CD8-positive, alpha-beta memory T cell (primary cell): ENCODE measurements around the gene TEX52. TPM values are rescaled to one million over a fixed set of nuclear protein-coding genes. Genes with fewer than 3 reads are reported as not detected.
A peak's percentile ranks its signal among the peaks of the same experiment; 100 is the strongest.

Source experiments
- CTCF ChIA-PET: fragments of 350-600 bp; sonication (Branson Sonifier 250); formaldehyde crosslinking; loops from one replicate; lab custom pipeline; 2021; ENCODE audit warnings: antibody characterized with exemption; lab: Charles Lee
- POLR2A ChIA-PET: fragments of 350-600 bp; sonication (Branson Sonifier 250); formaldehyde crosslinking; loops from one replicate; lab custom pipeline; 2021; ENCODE audit warnings: antibody characterized with exemption; lab: Charles Lee
- DNase-seq, 5 donors: peaks; one replicate each; pipeline versions ENCODE4 v3.0.0 to v3.0.0-alpha.2; 2020 to 2022; ENCODE audit warnings: mixed read lengths in 1 of 5
- H3K27ac ChIP-seq: one replicate; pipeline ENCODE4 v1.7.0; 2013; ENCODE audit warnings: low read depth, mild to moderate bottlenecking, low read length, moderate library complexity
- H3K27me3 ChIP-seq: 2 replicates; pipeline ENCODE4 v1.7.0; 2013; ENCODE audit warnings: low read length, mild to moderate bottlenecking; ENCODE audit not compliant: insufficient read depth, poor library complexity, severe bottlenecking
- H3K36me3 ChIP-seq: 2 replicates; pipeline ENCODE4 v1.7.0; 2013; ENCODE audit warnings: mild to moderate bottlenecking, low read length, moderate library complexity; ENCODE audit not compliant: insufficient read depth
- H3K4me1 ChIP-seq: 2 replicates; pipeline ENCODE4 v1.7.0; 2013; ENCODE audit warnings: mild to moderate bottlenecking, low read length, moderate library complexity; ENCODE audit not compliant: insufficient read depth
- H3K4me3 ChIP-seq: 2 replicates; pipeline ENCODE4 v1.7.0; 2013; ENCODE audit warnings: mild to moderate bottlenecking, low read length
- H3K9me3 ChIP-seq: 2 replicates; pipeline ENCODE4 v1.7.0; 2013; ENCODE audit warnings: mild to moderate bottlenecking, low read length
- H3K27ac Mint-ChIP-seq, 8 donors: one replicate each; pipeline ENCODE4 v1.8.0; 2020 to 2021; ENCODE audit warnings: mixed read lengths in 8 of 8, mild to moderate bottlenecking in 6 of 8, inconsistent platforms in 3 of 8, moderate library complexity in 3 of 8
- H3K27me3 Mint-ChIP-seq, 2 donors: one replicate each; pipeline ENCODE4 v1.8.0; 2020 to 2021; ENCODE audit warnings: mixed read lengths in 2 of 2, mild to moderate bottlenecking in 1 of 2, moderate library complexity in 1 of 2
- H3K36me3 Mint-ChIP-seq, 3 donors: one replicate each; pipeline ENCODE4 v1.8.0; 2020 to 2021; ENCODE audit warnings: mixed read lengths in 3 of 3, inconsistent platforms in 1 of 3, mild to moderate bottlenecking in 1 of 3
- H3K4me1 Mint-ChIP-seq, 3 donors: one replicate each; pipeline ENCODE4 v1.8.0; 2020 to 2021; ENCODE audit warnings: mixed read lengths in 3 of 3, inconsistent platforms in 1 of 3, mild to moderate bottlenecking in 1 of 3
- H3K4me3 Mint-ChIP-seq, 7 donors: one replicate each; pipeline ENCODE4 v1.8.0; 2020 to 2021; ENCODE audit warnings: mixed read lengths in 7 of 7, mild to moderate bottlenecking in 6 of 7, moderate library complexity in 4 of 7, inconsistent platforms in 2 of 7
- H3K9me3 Mint-ChIP-seq, 5 donors: one replicate each; pipeline ENCODE4 v1.8.0; 2020 to 2022; ENCODE audit warnings: mixed read lengths in 5 of 5, mild to moderate bottlenecking in 3 of 5, moderate library complexity in 2 of 5, inconsistent platforms in 1 of 5
- polyA plus RNA-seq: library from polyadenylated mRNA; unstranded; fragments of 300-500 nt; fragmentation: Illumina TruSeq; gene quantifications from one replicate; pipeline ENCODE4 v1.2.3, GENCODE V29; 2021
- total RNA-seq, 2 experiments: library from RNA; stranded (reverse); gene quantifications; one replicate each; pipeline ENCODE4 v1.2.3, GENCODE V29; 2021

Gene TEX52
- total and polyA plus RNA-seq, 3 experiments from 2014 or later = not detected

GRCh38 chr12:2854669-2855453, 2.0 kb downstream of the TEX52 start:
- ChIA-PET POLR2A (no interaction called here), CTCF (interaction anchor here (1.3 kb wide), 1 partner anchor 17 kb away, joined by 3 read pairs; no protein-coding TSS in a partner anchor)
- Mint-ChIP-seq H3K4me1 (no peaks in the 10 kb centered on the region), H3K9me3 (no peaks in the 10 kb centered on the region), H3K4me3 (no peak overlapping the region), H3K36me3 (peaks cover 0 to 56% (median 8%) of the 10 kb centered on the region in 3 donors), H3K27ac (peak overlapping the region in 1 of 8 donors; percentile 75), H3K27me3 (no peaks in the 10 kb centered on the region)
- Histone ChIP-seq H3K9me3 (no peaks in the 10 kb centered on the region), H3K27ac (no peak overlapping the region), H3K4me3 (no peak overlapping the region), H3K27me3 (no peaks in the 10 kb centered on the region), H3K4me1 (no peaks in the 10 kb centered on the region), H3K36me3 (no peaks in the 10 kb centered on the region)
- no peak for DNase-seq

- Mint-ChIP-seq H3K27ac (no peak overlapping the region), H3K36me3 (peaks cover 0 to 64% (median 10%) of the 10 kb centered on the region in 3 donors), H3K27me3 (no peaks in the 10 kb centered on the region), H3K4me3 (no peak overlapping the region), H3K9me3 (no peaks in the 10 kb centered on the region), H3K4me1 (no peaks in the 10 kb centered on the region)
- ChIA-PET CTCF (interaction anchor here (1.3 kb wide), 1 partner anchor 16 kb away, joined by 3 read pairs; no protein-coding TSS in a partner anchor), POLR2A (no interaction called here)
- peak in 3 of 5 donors; percentile 7 to 17 (median 12) for DNase-seq
- Histone ChIP-seq H3K27ac (no peak overlapping the region), H3K4me1 (no peaks in the 10 kb centered on the region), H3K9me3 (no peaks in the 10 kb centered on the region), H3K36me3 (no peaks in the 10 kb centered on the region), H3K27me3 (no peaks in the 10 kb centered on the region), H3K4me3 (no peak overlapping the region)
Measured at GRCh38 chr12:2853626-2854025, 3.2 kb downstream of the TEX52 start.

- H3K4me1 ChIP-seq = no peaks in the 10 kb centered on the region
- CTCF ChIA-PET = interaction anchor here (1.0 kb wide), 1 partner anchor 93 kb away, joined by 3 read pairs; no protein-coding TSS in a partner anchor
- H3K27ac Mint-ChIP-seq = no peak overlapping the region
- POLR2A ChIA-PET = no interaction called here
- no peaks in the 10 kb centered on the region for H3K27me3 ChIP-seq
- H3K4me3 Mint-ChIP-seq = no peak overlapping the region
- H3K36me3 Mint-ChIP-seq = peaks cover 0 to 64% (median 8%) of the 10 kb centered on the region in 3 donors
- H3K9me3 Mint-ChIP-seq = no peaks in the 10 kb centered on the region
- no peak overlapping the region for H3K27ac ChIP-seq
- H3K9me3 ChIP-seq = no peaks in the 10 kb centered on the region
- H3K36me3 ChIP-seq = no peaks in the 10 kb centered on the region
- no peak for DNase-seq
- H3K4me1 Mint-ChIP-seq = no peaks in the 10 kb centered on the region
- H3K27me3 Mint-ChIP-seq = no peaks in the 10 kb centered on the region
- no peak overlapping the region for H3K4me3 ChIP-seq
Measured at GRCh38 chr12:2851931-2852330, 4.9 kb downstream of the TEX52 start.

- POLR2A ChIA-PET = no interaction called here
- peak overlapping the region in 1 of 8 donors; percentile 17 for H3K27ac Mint-ChIP-seq
- DNase-seq = no peak
- CTCF ChIA-PET = interaction anchor here (1.3 kb wide), 1 partner anchor 41 kb away, joined by 4 read pairs; no protein-coding TSS in a partner anchor
- peaks cover 5 to 69% (median 9%) of the 10 kb centered on the region in 3 donors for H3K36me3 Mint-ChIP-seq
- no peaks in the 10 kb centered on the region for H3K4me1 Mint-ChIP-seq
- Histone ChIP-seq H3K27ac (no peak overlapping the region), H3K27me3 (no peaks in the 10 kb centered on the region), H3K4me1 (no peaks in the 10 kb centered on the region), H3K4me3 (no peak overlapping the region), H3K9me3 (no peaks in the 10 kb centered on the region), H3K36me3 (peaks cover 5% of the 10 kb centered on the region)
- H3K9me3 Mint-ChIP-seq = no peaks in the 10 kb centered on the region
- H3K27me3 Mint-ChIP-seq = no peaks in the 10 kb centered on the region
- H3K4me3 Mint-ChIP-seq = no peak overlapping the region
Measured at GRCh38 chr12:2845280-2845679, 11.6 kb downstream of the TEX52 start.

GRCh38 chr12:2844786-2845185, 12.1 kb downstream of the TEX52 start:
- H3K4me3 ChIP-seq = no peak overlapping the region
- H3K27me3 ChIP-seq = no peaks in the 10 kb centered on the region
- H3K4me1 ChIP-seq = no peaks in the 10 kb centered on the region
- Mint-ChIP-seq H3K4me1 (no peaks in the 10 kb centered on the region), H3K4me3 (peak overlapping the region in 1 of 7 donors; percentile 42), H3K9me3 (no peaks in the 10 kb centered on the region), H3K27me3 (no peaks in the 10 kb centered on the region), H3K36me3 (peaks cover 8 to 70% (median 11%) of the 10 kb centered on the region in 3 donors), H3K27ac (peak overlapping the region in 2 of 8 donors; percentile 42 to 66)
- CTCF ChIA-PET = interaction anchor here (1.3 kb wide), 1 partner anchor 41 kb away, joined by 4 read pairs; no protein-coding TSS in a partner anchor
- H3K9me3 ChIP-seq = no peaks in the 10 kb centered on the region
- DNase-seq = no peak
- H3K36me3 ChIP-seq = peaks cover 5% of the 10 kb centered on the region
- no peak overlapping the region for H3K27ac ChIP-seq
- POLR2A ChIA-PET = no interaction called here

- Histone ChIP-seq H3K27me3 (no peaks in the 10 kb centered on the region), H3K9me3 (no peaks in the 10 kb centered on the region), H3K36me3 (peaks cover 13% of the 10 kb centered on the region), H3K27ac (no peak overlapping the region), H3K4me1 (no peaks in the 10 kb centered on the region), H3K4me3 (no peak overlapping the region)
- Mint-ChIP-seq H3K27me3 (no peaks in the 10 kb centered on the region), H3K9me3 (no peaks in the 10 kb centered on the region), H3K36me3 (peaks cover 16 to 69% (median 16%) of the 10 kb centered on the region in 3 donors), H3K4me3 (no peak overlapping the region), H3K27ac (no peak overlapping the region), H3K4me1 (no peaks in the 10 kb centered on the region)
- CTCF ChIA-PET = no interaction called here
- no peak for DNase-seq
- POLR2A ChIA-PET = no interaction called here
Measured at GRCh38 chr12:2842948-2843347, 13.9 kb downstream of the TEX52 start.

- POLR2A ChIA-PET = no interaction called here
- Mint-ChIP-seq H3K9me3 (no peaks in the 10 kb centered on the region), H3K4me1 (no peaks in the 10 kb centered on the region), H3K4me3 (no peak overlapping the region), H3K36me3 (peaks cover 16 to 68% (median 18%) of the 10 kb centered on the region in 3 donors), H3K27ac (no peak overlapping the region), H3K27me3 (no peaks in the 10 kb centered on the region)
- no peak overlapping the region for H3K27ac ChIP-seq
- H3K4me3 ChIP-seq = no peak overlapping the region
- DNase-seq = no peak
- H3K9me3 ChIP-seq = no peaks in the 10 kb centered on the region
- H3K36me3 ChIP-seq = peaks cover 16% of the 10 kb centered on the region
- H3K27me3 ChIP-seq = no peaks in the 10 kb centered on the region
- CTCF ChIA-PET = no interaction called here
- H3K4me1 ChIP-seq = no peaks in the 10 kb centered on the region
Measured at GRCh38 chr12:2841056-2841650, 15.7 kb downstream of the TEX52 start.

GRCh38 chr12:2836574-2836973, 20.3 kb downstream of the TEX52 start:
- H3K36me3 Mint-ChIP-seq = peaks cover 10 to 50% (median 14%) of the 10 kb centered on the region in 3 donors
- no peaks in the 10 kb centered on the region for H3K27me3 Mint-ChIP-seq
- H3K9me3 ChIP-seq = no peaks in the 10 kb centered on the region
- H3K27ac ChIP-seq = no peak overlapping the region
- peaks cover 0 to 8% (median 5%) of the 10 kb centered on the region in 3 donors for H3K4me1 Mint-ChIP-seq
- H3K27ac Mint-ChIP-seq = peak overlapping the region in 1 of 8 donors; percentile 50
- DNase-seq = no peak
- no peaks in the 10 kb centered on the region for H3K9me3 Mint-ChIP-seq
- no peak overlapping the region for H3K4me3 ChIP-seq
- ChIA-PET CTCF (no interaction called here), POLR2A (no interaction called here)
- H3K36me3 ChIP-seq = peaks cover 11% of the 10 kb centered on the region
- no peaks in the 10 kb centered on the region for H3K27me3 ChIP-seq
- H3K4me1 ChIP-seq = no peaks in the 10 kb centered on the region
- H3K4me3 Mint-ChIP-seq = no peak overlapping the region
